ENCODE data around the gene BRINP3.

BRINP3 gene

GRCh38 chr1:190312763-190313162, 164.9 kb downstream of the BRINP3 start:
- no peak for DNase-seq

- DNase-seq: no peak
These were observed 174.2 kb downstream of the BRINP3 start for GRCh38 chr1:190303501-190303900.

GRCh38 chr1:190296453-190296852, 181.2 kb downstream of the BRINP3 start:
- DNase-seq: no peak

GRCh38 chr1:190289897-190290296, 187.8 kb downstream of the BRINP3 start:
- DNase-seq: no peak

- no peak for DNase-seq
These were observed 191.6 kb downstream of the BRINP3 start for GRCh38 chr1:190286111-190286510.

GRCh38 chr1:190277107-190277506, 200.6 kb downstream of the BRINP3 start:
- DNase-seq: no peak

- DNase-seq: no peak
These were observed 202.9 kb downstream of the BRINP3 start for GRCh38 chr1:190274721-190275120.

- DNase-seq: no peak
These were observed 204.5 kb downstream of the BRINP3 start for GRCh38 chr1:190273161-190273560.

GRCh38 chr1:190262538-190262937, 215.1 kb downstream of the BRINP3 start:
- DNase-seq: no peak

- DNase-seq: no peak
These were observed 218.2 kb downstream of the BRINP3 start for GRCh38 chr1:190259424-190259823.

- no peak for DNase-seq
These were observed 219.7 kb downstream of the BRINP3 start for GRCh38 chr1:190258003-190258402.

- no peak for DNase-seq
These were observed 225.6 kb downstream of the BRINP3 start for GRCh38 chr1:190252046-190252445.

GRCh38 chr1:190250368-190250767, 227.3 kb downstream of the BRINP3 start:
- no peak for DNase-seq

- no peak for DNase-seq
These were observed 233.3 kb downstream of the BRINP3 start for GRCh38 chr1:190244406-190244805.

GRCh38 chr1:190243056-190243455, 234.6 kb downstream of the BRINP3 start:
- no peak for DNase-seq

GRCh38 chr1:190226006-190226405, 251.7 kb downstream of the BRINP3 start:
- no peak for DNase-seq

GRCh38 chr1:190212450-190212849, 265.2 kb downstream of the BRINP3 start:
- no peak for DNase-seq

GRCh38 chr1:190207733-190208132, 269.9 kb downstream of the BRINP3 start:
- DNase-seq: no peak

GRCh38 chr1:190205713-190206112, 272.0 kb downstream of the BRINP3 start:
- no peak for DNase-seq

GRCh38 chr1:190196020-190196419, 281.6 kb downstream of the BRINP3 start:
- DNase-seq: no peak

GRCh38 chr1:190193508-190194115, 284.1 kb downstream of the BRINP3 start:
- DNase-seq: no peak

GRCh38 chr1:190192627-190193026, 285.0 kb downstream of the BRINP3 start:
- no peak for DNase-seq

- DNase-seq: no peak
These were observed 294.1 kb downstream of the BRINP3 start for GRCh38 chr1:190183588-190183987.

GRCh38 chr1:190179817-190180216, 297.8 kb downstream of the BRINP3 start:
- DNase-seq: no peak

GRCh38 chr1:190178827-190179226, 298.8 kb downstream of the BRINP3 start:
- DNase-seq: no peak

GRCh38 chr1:190177555-190177954, 300.1 kb downstream of the BRINP3 start:
- DNase-seq: no peak
